ENCODE measurements around the gene ITGA1.

GRCh38 chr5:52825826-52826225 lies 38.1 kb downstream of the ITGA1 start:
- TF ChIP-seq EZH2phosphoT487 (IDR thresholded peaks at IDR 0.05; ENCODE audit: borderline replicate concordance) (no peak), CTCF (conservative IDR thresholded peaks at IDR 0.05; ENCODE audit: low read length) (no peak)

Measured in Loucy (cell line).